Measurements from ENCODE around the gene SPTB.

Gene SPTB

GRCh38 chr14:64789696-64790095 is 90.0 kb downstream of the SPTB start:
- DNase-seq (ENCODE audit: low spot score) = no peak

DNA sequence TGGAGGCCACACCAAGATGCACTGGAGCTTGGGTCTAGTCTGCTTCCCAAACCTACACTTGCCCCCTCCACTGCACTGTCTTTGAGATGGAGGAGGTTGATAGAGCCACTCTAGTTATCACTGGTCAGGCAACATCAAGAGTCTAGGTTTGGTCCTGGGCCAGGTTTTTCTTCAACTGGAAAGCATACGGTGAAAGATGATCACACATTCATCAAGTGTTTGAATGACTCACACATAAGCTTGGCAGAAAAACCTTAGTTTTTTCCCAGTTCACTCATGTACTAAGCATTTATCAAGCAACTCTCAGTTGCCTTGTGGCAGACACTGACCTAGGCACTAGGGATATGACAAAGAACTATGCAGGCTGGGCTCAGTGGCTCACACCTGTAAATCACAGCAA is 91.0 kb downstream of the SPTB start:
- peak; percentile 8 for DNase-seq (ENCODE audit: low spot score)

DNA sequence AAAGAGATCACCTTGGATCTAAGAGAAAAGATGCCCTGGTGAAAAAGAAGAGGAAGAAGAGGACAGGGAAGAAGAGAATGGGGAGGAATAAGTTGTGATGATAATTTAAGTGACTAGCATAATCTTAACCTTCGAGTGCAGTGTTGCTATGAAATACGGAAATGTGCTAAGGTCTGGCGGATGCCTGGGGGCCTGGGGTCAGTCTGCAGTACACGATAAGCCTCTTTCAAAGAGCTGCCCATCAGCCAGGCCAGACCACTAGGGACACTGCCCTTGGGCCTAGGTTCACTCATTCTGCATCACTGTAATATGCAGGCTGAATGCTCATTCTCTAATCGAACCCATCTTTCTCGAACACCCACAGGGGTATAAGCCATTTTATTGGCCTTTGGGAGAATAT is 92.1 kb downstream of the SPTB start:
- DNase-seq (ENCODE audit: low spot score) = no peak

GRCh38 chr14:64786296-64787149 is 93.2 kb downstream of the SPTB start:
- no peak for DNase-seq (ENCODE audit: low spot score)

DNA sequence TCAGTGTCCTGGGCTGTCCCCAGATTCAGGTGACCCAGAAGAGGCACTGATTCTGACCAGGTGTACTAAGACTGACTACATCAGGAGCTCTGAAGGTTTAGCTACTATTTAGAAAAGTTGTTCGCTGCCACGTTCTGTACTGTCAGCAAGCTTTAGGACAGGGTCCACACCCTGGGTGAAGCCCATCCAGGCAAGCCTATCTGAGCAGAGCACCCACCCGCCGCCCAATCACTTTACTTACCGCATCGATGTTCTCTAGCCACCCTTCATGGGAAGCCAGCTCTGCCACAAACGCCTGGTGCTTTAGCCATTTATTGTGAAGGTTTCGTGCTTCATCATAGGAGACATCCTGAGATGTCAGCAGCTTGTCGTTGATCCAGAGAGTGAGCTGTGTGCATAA is 95.7 kb downstream of the SPTB start:
- DNase-seq (ENCODE audit: low spot score) = no peak

- DNase-seq (ENCODE audit: low spot score) = no peak
Measured at GRCh38 chr14:64782196-64782595, 97.5 kb downstream of the SPTB start.

DNA sequence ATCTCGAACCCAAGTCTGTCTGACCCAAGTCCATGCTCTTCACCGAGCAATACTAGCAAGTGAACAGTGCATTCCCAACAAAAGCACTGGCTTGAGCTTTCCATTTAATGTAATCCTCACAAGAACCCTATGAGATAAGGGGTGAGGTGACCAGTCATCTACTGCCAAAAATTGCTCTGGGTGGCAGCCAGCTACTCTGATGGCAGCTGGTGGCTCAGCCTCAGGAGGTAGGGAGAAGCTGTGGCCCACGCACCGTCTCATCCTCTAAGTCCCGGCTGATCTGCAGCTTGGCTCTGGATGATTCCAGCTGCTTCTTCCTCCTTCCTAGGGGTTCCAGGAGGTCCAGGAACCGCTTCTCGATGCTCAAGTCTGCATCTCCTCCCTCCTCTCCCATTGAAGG is 100.2 kb downstream of the SPTB start:
- no peak for DNase-seq (ENCODE audit: low spot score)

- DNase-seq (ENCODE audit: low spot score) = no peak
Measured at GRCh38 chr14:64778104-64778754, 101.5 kb downstream of the SPTB start.

DNA sequence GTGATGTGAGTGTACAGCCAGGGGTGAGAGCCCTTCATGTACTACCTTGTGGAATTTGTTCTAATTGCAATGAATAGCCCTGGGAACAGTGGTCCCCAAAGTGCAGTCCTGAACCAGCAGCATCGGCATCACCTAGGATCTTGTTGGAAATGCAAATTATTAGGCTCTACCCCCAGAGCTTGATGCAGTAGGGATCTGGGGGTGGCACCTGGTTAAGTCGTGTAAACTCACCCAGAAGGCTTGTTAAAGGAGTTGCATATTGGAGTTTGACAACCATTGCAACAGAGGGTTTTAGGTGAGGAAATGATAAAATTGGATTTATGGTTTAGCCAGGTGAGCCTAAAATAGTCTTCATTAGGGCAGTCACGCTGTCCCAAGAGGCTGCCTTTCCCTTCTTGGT is 102.2 kb downstream of the SPTB start:
- no peak for DNase-seq (ENCODE audit: low spot score)

DNA sequence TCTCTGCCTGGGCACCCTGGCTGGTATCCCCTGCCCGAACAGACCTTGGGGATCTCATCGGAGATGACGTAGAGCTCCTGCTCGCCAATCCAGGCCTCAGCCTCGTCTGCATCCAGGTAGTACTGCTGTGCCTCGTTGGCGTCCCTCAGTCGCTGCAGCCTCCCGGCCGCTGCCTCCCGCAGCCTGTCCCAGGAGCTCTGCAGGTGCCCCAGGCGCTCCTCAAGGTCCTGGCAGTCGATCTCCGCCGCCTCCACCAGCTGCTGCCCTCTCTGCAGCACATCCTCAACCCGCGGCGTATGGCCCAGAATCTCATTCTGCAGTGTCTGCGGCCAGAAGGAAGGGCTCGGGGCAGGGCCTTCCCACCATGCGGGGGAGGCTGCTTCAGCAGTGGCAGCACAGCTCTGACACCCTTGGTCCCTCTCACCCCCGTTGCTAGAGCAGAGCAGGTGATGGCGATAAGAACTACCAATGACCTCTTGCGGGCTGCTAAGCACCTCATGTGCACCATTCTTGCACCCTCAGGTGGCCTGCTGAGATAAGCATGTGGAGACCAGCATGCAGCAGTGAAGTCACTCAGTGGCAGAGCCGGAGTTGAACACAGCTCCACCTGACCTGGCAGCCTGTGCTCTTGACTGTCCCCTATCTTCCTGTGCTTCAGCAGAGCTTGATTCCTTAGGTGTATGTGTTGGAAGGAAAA is 104.5 kb downstream of the SPTB start:
- DNase-seq (ENCODE audit: low spot score) = no peak

DNA sequence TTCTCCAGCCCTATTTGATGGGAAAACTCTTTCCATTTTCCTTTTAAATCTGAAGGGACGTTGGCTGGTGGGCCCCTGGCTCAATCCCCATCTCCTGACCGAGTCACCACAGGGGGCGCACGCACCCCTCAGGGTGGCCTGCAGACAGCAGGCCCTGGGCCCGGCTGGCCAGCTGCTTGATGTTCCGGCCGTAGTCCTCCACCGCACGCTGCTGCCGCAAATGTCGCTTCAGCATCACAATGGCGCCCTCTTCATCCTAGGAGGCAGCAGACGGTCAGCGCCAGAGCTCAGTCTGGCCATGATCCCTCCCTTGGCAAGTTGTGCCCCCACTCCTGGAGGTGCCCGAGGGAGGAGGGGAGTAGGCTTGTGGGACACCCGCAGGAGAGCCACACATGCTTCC is 105.4 kb downstream of the SPTB start:
- no peak for DNase-seq (ENCODE audit: low spot score)

GRCh38 chr14:64773577-64773976 is 106.1 kb downstream of the SPTB start:
- no peak for DNase-seq (ENCODE audit: low spot score)

- no peak for DNase-seq (ENCODE audit: low spot score)
Measured at GRCh38 chr14:64773046-64773445, 106.7 kb downstream of the SPTB start.

DNA sequence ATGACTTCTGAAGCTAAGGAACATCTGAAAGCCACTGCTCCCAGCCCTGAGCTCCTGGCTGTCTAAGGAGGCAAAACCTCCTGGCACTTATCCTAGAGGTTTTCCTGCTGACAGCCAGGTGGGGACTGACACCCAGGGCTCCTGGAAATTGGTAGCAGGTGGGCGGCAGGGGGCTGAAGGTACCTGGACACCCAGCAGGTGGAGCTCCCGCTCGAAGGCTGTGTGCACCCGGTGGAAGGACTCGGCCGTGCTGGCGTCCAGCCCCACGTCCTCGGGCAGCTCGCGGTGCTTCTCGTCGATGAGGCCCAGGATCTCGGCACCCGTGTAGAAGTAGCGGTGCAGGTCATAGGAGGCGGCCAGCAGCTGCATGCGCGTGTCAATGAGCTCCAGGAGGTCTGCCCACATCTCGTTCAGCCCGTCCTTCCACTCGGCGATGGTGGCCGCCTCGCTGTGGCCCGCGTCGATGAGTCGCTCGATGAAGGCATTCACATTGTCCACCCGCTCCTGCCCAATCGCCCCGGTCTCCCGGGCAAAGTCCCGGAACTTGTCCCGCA is 107.2 kb downstream of the SPTB start:
- DNase-seq (ENCODE audit: low spot score) = no peak

DNA sequence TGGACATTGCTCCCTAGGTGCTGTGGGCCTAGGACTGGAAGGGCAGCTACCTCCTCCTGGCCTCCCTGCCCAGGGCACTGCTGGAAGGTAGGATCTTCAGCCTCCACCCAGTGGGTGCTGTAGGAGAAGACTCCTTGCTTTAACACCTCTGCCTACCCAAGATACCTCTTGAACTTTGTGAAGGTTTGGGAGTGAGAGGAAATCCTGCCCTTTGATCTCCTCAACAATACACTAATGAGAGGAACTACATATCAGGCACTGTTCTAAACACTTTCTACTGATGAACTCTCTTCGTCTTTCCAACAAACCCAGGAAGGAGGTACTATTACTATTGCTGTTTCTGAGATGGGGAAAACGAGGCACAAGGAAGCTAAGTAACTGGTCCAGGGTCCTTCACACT is 108.5 kb downstream of the SPTB start:
- DNase-seq (ENCODE audit: low spot score) = no peak

GRCh38 chr14:64770751-64771150 is 109.0 kb downstream of the SPTB start:
- no peak for DNase-seq (ENCODE audit: low spot score)

- no peak for DNase-seq (ENCODE audit: low spot score)
Measured at GRCh38 chr14:64769096-64770020, 110.3 kb downstream of the SPTB start.

- no peak for DNase-seq (ENCODE audit: low spot score)
Measured at GRCh38 chr14:64768401-64769095, 111.2 kb downstream of the SPTB start.

- no peak for DNase-seq (ENCODE audit: low spot score)
Measured at GRCh38 chr14:64767215-64767964, 112.3 kb downstream of the SPTB start.

DNA sequence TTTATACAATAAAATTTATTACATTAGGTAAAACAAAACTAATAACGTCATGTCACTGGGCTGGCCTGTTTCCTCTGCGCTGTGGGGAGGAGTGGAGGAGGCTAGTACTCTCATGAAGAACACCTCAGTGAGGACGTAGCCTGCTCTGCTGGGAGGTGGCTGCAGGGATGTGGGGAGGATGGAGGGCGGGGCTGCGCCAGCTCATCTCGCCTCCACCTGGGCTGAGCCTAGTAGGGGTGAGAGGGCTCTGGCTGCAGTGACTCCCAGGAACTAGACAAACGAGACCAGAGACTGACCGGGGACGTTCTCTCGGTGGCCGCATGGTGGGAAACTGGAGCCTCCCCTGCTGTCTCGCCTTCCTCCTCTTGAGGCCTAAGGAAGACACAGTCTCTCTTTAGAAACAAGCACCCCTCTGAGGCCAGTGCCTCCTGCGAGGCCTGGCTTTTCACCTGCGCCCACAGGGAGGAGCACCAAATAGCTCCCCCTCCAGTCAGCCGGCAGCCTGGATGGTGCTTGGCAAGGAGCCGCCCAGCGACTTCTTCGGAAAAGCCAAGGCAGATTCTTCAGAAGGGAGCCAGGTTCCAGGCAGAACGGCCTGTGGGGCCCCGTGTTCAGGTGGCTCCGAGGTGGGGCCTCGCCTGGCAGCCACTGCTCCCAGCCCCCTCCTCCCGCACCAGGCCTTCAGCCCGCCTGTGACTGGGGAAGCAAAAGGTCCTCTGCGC is 113.1 kb downstream of the SPTB start:
- DNase-seq (ENCODE audit: low spot score) = no peak
